22Rv1 (cell line): ENCODE data around the gene PRSS3.

Experiments used
- CTCF ChIP-seq: fragments of 450-650 bp; IDR thresholded peaks from 2 replicates; pipeline ENCODE4 v1.5.1; 2017; ENCODE audit warnings: mild to moderate bottlenecking
- ZFX ChIP-seq: fragments of 450-650 bp; IDR thresholded peaks from 2 replicates; pipeline ENCODE4 v1.6.1; 2017; ENCODE audit warnings: antibody characterized with exemption, borderline replicate concordance

- no peak for TF ChIP-seq CTCF
- no peak for TF ChIP-seq ZFX
These were observed 45.0 kb upstream of the PRSS3 start for GRCh38 chr9:33750307-33750838.
